Keratinocyte (primary cell): Measurements from ENCODE around the gene GMEB2.

Experiments
- CTCF ChIP-seq, 3 experiments: IDR thresholded peaks in 1 of 3; conservative IDR thresholded peaks in 1 of 3; optimal IDR thresholded peaks in 1 of 3; 2 replicates in 2 of 3; 3 replicates in 1 of 3; pipeline versions ENCODE3 to v1.5.1; 2011; ENCODE audit warnings: low read length in 3 of 3, mild to moderate bottlenecking in 3 of 3, moderate library complexity in 2 of 3, control low read depth in 1 of 3, inconsistent platforms in 1 of 3; ENCODE audit not compliant: insufficient read depth in 2 of 3; ENCODE audit errors: extremely low read depth in 1 of 3
- EZH2 ChIP-seq: IDR thresholded peaks from one replicate; pipeline ENCODE4 v1.6.1; 2012; ENCODE audit warnings: inconsistent platforms, mild to moderate bottlenecking, low read length, moderate library complexity

DNA sequence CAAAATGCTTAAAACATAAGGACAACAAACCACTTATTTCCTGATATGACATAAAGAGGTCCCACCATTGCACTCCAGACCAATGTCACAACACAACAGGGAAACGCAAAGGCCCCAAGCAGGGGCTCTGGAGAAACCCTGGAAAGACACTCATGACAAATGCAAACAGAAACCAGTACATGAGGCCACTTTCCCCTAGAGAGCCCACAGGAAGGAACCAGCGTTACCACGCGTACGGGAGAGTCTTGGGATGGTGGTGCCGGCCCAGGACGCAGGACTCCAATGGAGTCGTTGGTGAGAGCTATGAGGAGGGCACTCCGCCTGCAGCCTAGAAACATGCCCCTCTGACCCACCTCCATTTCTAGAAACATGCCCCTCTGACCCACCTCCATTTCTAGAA, 20.2 kb downstream of the GMEB2 start:
- TF ChIP-seq CTCF (optimal IDR thresholded peaks at IDR 0.05 in 1 of 3, IDR thresholded peaks at IDR 0.05 in 1 of 3, conservative IDR thresholded peaks at IDR 0.05 in 1 of 3; ENCODE audit: extremely low read depth in 1 of 3, insufficient read depth in 2 of 3, low read length in 3 of 3) (no peak), EZH2 (no peak)
